GM23338 (cell line): Measurements from ENCODE around the gene SAMD13. TPM values are rescaled to one million over a fixed set of nuclear protein-coding genes. Genes with fewer than 3 reads are reported as not detected.

ENCODE experiments used
- ATAC-seq: fragments of 200-7000 bp; cut with Tn5 transposase; 3 replicates; pipeline ENCODE4 v1.9.1; 2020
- DNase-seq: peaks from one replicate; pipeline ENCODE4 v3.0.0-alpha.2; 2015; ENCODE audit warnings: low spot score
- H2AFZ ChIP-seq: fragments of 200-600 bp; sonication (generic); 2 replicates; pipeline ENCODE4 v1.8.0; 2016; ENCODE audit warnings: antibody characterized with exemption, mild to moderate bottlenecking, moderate library complexity
- H3F3A ChIP-seq: fragments of 200-600 bp; sonication (generic); replicated peaks from 2 replicates; pipeline ENCODE4 v1.8.0; 2017; ENCODE audit warnings: antibody characterized with exemption, mixed run types, low read depth
- H3K27ac ChIP-seq: fragments of 200-600 bp; sonication (generic); 2 replicates; pipeline ENCODE4 v1.6.1; 2016; ENCODE audit warnings: low read depth
- H3K27me3 ChIP-seq: fragments of 200-600 bp; sonication (generic); 2 replicates; pipeline ENCODE4 v1.8.0; 2016; ENCODE audit warnings: mild to moderate bottlenecking, mixed run types, moderate library complexity; ENCODE audit not compliant: insufficient read depth
- H3K36me3 ChIP-seq: fragments of 200-600 bp; sonication (generic); 2 replicates; pipeline ENCODE4 v1.8.0; 2016; ENCODE audit warnings: mild to moderate bottlenecking; ENCODE audit not compliant: insufficient read depth
- H3K4me1 ChIP-seq: fragments of 200-600 bp; sonication (generic); 2 replicates; pipeline ENCODE4 v1.8.0; 2016; ENCODE audit warnings: mild to moderate bottlenecking, moderate library complexity; ENCODE audit not compliant: insufficient read depth
- H3K4me2 ChIP-seq: fragments of 200-600 bp; sonication (generic); 2 replicates; pipeline ENCODE4 v1.7.1; 2017; ENCODE audit warnings: mixed run types
- H3K4me3 ChIP-seq: fragments of 200-600 bp; sonication (generic); 2 replicates; pipeline ENCODE4 v1.6.1; 2016; ENCODE audit warnings: mixed run types
- H3K79me2 ChIP-seq: fragments of 200-600 bp; sonication (generic); replicated peaks from 2 replicates; pipeline ENCODE4 v1.8.0; 2017; ENCODE audit warnings: mild to moderate bottlenecking; ENCODE audit not compliant: insufficient read depth
- H3K9me2 ChIP-seq: fragments of 200-600 bp; sonication (generic); 2 replicates; pipeline ENCODE4 v1.8.0; 2017; ENCODE audit not compliant: insufficient read depth
- H4K20me1 ChIP-seq: fragments of 200-600 bp; sonication (generic); replicated peaks from 2 replicates; pipeline ENCODE4 v1.8.0; 2017; ENCODE audit warnings: mild to moderate bottlenecking; ENCODE audit not compliant: insufficient read depth
- H3K27ac Mint-ChIP-seq: 2 replicates; pipeline ENCODE4 v1.8.0; 2020; ENCODE audit warnings: inconsistent platforms, mild to moderate bottlenecking, moderate library complexity, mixed read lengths
- H3K27me3 Mint-ChIP-seq: 3 replicates; pipeline ENCODE4 v1.8.0; 2022; ENCODE audit warnings: low read depth, mild to moderate bottlenecking, moderate library complexity, mixed read lengths, inconsistent platforms; ENCODE audit not compliant: insufficient read depth, poor library complexity
- H3K36me3 Mint-ChIP-seq: 3 replicates; pipeline ENCODE4 v1.8.0; 2021; ENCODE audit warnings: low read depth, mild to moderate bottlenecking, inconsistent platforms, moderate library complexity, mixed read lengths
- H3K4me1 Mint-ChIP-seq: 3 replicates; pipeline ENCODE4 v1.8.0; 2020; ENCODE audit warnings: mild to moderate bottlenecking, inconsistent platforms, mixed read lengths
- H3K4me3 Mint-ChIP-seq: 3 replicates; pipeline ENCODE4 v1.8.0; 2021; ENCODE audit warnings: moderate library complexity, mild to moderate bottlenecking, inconsistent platforms, mixed read lengths
- H3K9me3 Mint-ChIP-seq: 3 replicates; pipeline ENCODE4 v1.8.0; 2020; ENCODE audit warnings: moderate library complexity, mild to moderate bottlenecking, inconsistent platforms, mixed read lengths
- CREB1 ChIP-seq: fragments of 250-450 bp; sonication (Bioruptor Pico); IDR thresholded peaks from 2 replicates; pipeline ENCODE4 v1.5.0; 2020; ENCODE audit warnings: low read depth, mild to moderate bottlenecking, moderate library complexity
- CTCF ChIP-seq, 2 experiments: fragments of 200-600 bp in 1 of 2; sonication (generic) in 1 of 2; conservative IDR thresholded peaks; 2 replicates each; pipeline versions ENCODE4 v1.5.1 to v1.6.1; 2016 to 2017; ENCODE audit warnings: antibody characterized with exemption in 2 of 2, low read depth in 2 of 2, mild to moderate bottlenecking in 2 of 2, moderate library complexity in 1 of 2
- ETS1 ChIP-seq: IDR thresholded peaks from 2 replicates; pipeline ENCODE4 v1.6.1; 2016; ENCODE audit warnings: antibody characterized with exemption
- EZH2 ChIP-seq: fragments of 200-600 bp; sonication (generic); IDR thresholded peaks from one replicate; pipeline ENCODE4 v1.8.0; 2017; ENCODE audit warnings: antibody characterized with exemption, mild to moderate bottlenecking, low read depth; ENCODE audit not compliant: unreplicated experiment
- EZH2phosphoT487 ChIP-seq: fragments of 200-600 bp; sonication (generic); IDR thresholded peaks from one replicate; pipeline ENCODE4 v1.8.1; 2018; ENCODE audit warnings: antibody characterized with exemption; ENCODE audit not compliant: unreplicated experiment
- JUNB ChIP-seq: IDR thresholded peaks from one replicate; pipeline ENCODE4 v1.6.1; 2016; ENCODE audit warnings: antibody characterized with exemption; ENCODE audit not compliant: unreplicated experiment
- NANOG ChIP-seq: IDR thresholded peaks from 2 replicates; pipeline ENCODE4 v1.6.1; 2016; ENCODE audit warnings: antibody characterized with exemption, borderline replicate concordance
- POLR2AphosphoS5 ChIP-seq: IDR thresholded peaks from 2 replicates; pipeline ENCODE4 v1.6.1; 2016; ENCODE audit warnings: antibody characterized with exemption, low read depth
- REST ChIP-seq: IDR thresholded peaks from one replicate; pipeline ENCODE4 v1.6.1; 2018; ENCODE audit warnings: antibody characterized with exemption; ENCODE audit not compliant: unreplicated experiment
- STAT1 ChIP-seq: IDR thresholded peaks from one replicate; pipeline ENCODE4 v1.6.1; 2016; ENCODE audit warnings: antibody characterized with exemption; ENCODE audit not compliant: unreplicated experiment
- ZNF114 ChIP-seq: fragments of 250-450 bp; sonication (Bioruptor Pico); IDR thresholded peaks from 2 replicates; pipeline ENCODE4 v1.5.0; 2020; ENCODE audit warnings: mild to moderate bottlenecking, moderate library complexity
- ZNF331 ChIP-seq: fragments of 250-450 bp; sonication (Bioruptor Pico); IDR thresholded peaks from 2 replicates; pipeline ENCODE4 v1.5.0; 2020; ENCODE audit warnings: low read depth, mild to moderate bottlenecking, moderate library complexity
- ZNF462 ChIP-seq: fragments of 250-450 bp; sonication (Bioruptor Pico); IDR thresholded peaks from 2 replicates; pipeline ENCODE4 v1.5.0; 2020; ENCODE audit warnings: mild to moderate bottlenecking, moderate library complexity
- polyA plus RNA-seq: library from polyadenylated mRNA; unstranded; fragments of >200 nt; fragmentation: Nextera tagmentation; extraction: Ambion mirVana; gene quantifications from 2 replicates; pipeline ENCODE4 v1.2.1, GENCODE V29; 2016
- total RNA-seq: library from RNA; depleted of rRNA; stranded (reverse); fragments of >200 nt; shearing (Covaris generic); gene quantifications from 2 replicates; pipeline ENCODE4 v1.2.3, GENCODE V29; 2014

SAMD13 gene
- total and polyA plus RNA-seq, 2 experiments from 2014 or later: 2.5 to 3.6 TPM

GRCh38 chr1:84298684-84299535, 2.6 kb upstream of the SAMD13 start:
- no peaks in the 10 kb centered on the region; the same call in 2 of the 3 replicates for H3K9me3 Mint-ChIP-seq
- H3K4me3 Mint-ChIP-seq: peak overlapping the region; percentile 89
- no peak for TF ChIP-seq ZNF331
- no peak for TF ChIP-seq NANOG
- TF ChIP-seq EZH2phosphoT487: no peak
- no peak for TF ChIP-seq ETS1
- no peak for TF ChIP-seq CTCF (conservative IDR thresholded peaks at IDR 0.05; ENCODE audit: low read depth in 2 of 2)
- TF ChIP-seq JUNB: no peak
- no peak for TF ChIP-seq POLR2AphosphoS5
- no peak for TF ChIP-seq EZH2
- TF ChIP-seq CREB1: no peak
- no peak for TF ChIP-seq ZNF114
- TF ChIP-seq STAT1: no peak
- no peak for TF ChIP-seq REST
- TF ChIP-seq ZNF462: no peak
- peak overlapping the region; percentile 97 for H3K4me3 ChIP-seq
- no peaks in the 10 kb centered on the region for H3K9me2 ChIP-seq
- DNase-seq (peak; percentile 53), ATAC-seq (peak; percentile 85)
- H3K27ac ChIP-seq: no peak overlapping the region
- no peaks in the 10 kb centered on the region; the same call in 1 of the 2 replicates for H3K36me3 ChIP-seq
- H4K20me1 ChIP-seq: no peaks in the 10 kb centered on the region
- no peaks in the 10 kb centered on the region; the same call in 1 of the 3 replicates for H3K36me3 Mint-ChIP-seq
- peaks cover 43% of the 10 kb centered on the region for H3K4me1 ChIP-seq
- peak overlapping the region; percentile 83 for H3K4me2 ChIP-seq
- peak overlapping the region; percentile 98 for H2AFZ ChIP-seq
- no peak overlapping the region; the same call in 1 of the 2 replicates for H3K27ac Mint-ChIP-seq
- peaks cover 39% of the 10 kb centered on the region for H3K4me1 Mint-ChIP-seq
- no peaks in the 10 kb centered on the region for H3K27me3 ChIP-seq
- H3K27me3 Mint-ChIP-seq: peaks cover 2% of the 10 kb centered on the region
- no peaks in the 10 kb centered on the region for H3K79me2 ChIP-seq
- no peaks in the 10 kb centered on the region for H3F3A ChIP-seq
